Uterus (tissue), 2 donors: ENCODE results near the gene SRGN.

Experiments used
- POLR2A ChIP-seq, 2 donors: fragments of 450-650 bp; IDR thresholded peaks; one replicate each; pipeline ENCODE4 v1.6.1; 2016; ENCODE audit warnings: antibody characterized with exemption in 2 of 2, mild to moderate bottlenecking in 1 of 2, moderate library complexity in 1 of 2
- TF ChIP-seq, protein P1 (sequence below), 4 experiments: fragments of 200-600 bp in 2 of 4; fragments of 450-650 bp in 2 of 4; sonication (generic) in 2 of 4; IDR thresholded peaks; one replicate each; pipeline ENCODE4 v1.5.1; 2016 to 2019; ENCODE audit warnings: antibody characterized with exemption in 4 of 4, mild to moderate bottlenecking in 2 of 4, moderate library complexity in 1 of 4

- TF ChIP-seq POLR2A (IDR thresholded peaks at IDR 0.05), result no peak
- TF ChIP-seq, protein P1, sequence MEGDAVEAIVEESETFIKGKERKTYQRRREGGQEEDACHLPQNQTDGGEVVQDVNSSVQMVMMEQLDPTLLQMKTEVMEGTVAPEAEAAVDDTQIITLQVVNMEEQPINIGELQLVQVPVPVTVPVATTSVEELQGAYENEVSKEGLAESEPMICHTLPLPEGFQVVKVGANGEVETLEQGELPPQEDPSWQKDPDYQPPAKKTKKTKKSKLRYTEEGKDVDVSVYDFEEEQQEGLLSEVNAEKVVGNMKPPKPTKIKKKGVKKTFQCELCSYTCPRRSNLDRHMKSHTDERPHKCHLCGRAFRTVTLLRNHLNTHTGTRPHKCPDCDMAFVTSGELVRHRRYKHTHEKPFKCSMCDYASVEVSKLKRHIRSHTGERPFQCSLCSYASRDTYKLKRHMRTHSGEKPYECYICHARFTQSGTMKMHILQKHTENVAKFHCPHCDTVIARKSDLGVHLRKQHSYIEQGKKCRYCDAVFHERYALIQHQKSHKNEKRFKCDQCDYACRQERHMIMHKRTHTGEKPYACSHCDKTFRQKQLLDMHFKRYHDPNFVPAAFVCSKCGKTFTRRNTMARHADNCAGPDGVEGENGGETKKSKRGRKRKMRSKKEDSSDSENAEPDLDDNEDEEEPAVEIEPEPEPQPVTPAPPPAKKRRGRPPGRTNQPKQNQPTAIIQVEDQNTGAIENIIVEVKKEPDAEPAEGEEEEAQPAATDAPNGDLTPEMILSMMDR (IDR thresholded peaks at IDR 0.05), result no peak
Observed at GRCh38 chr10:69042417-69042816, 45.5 kb upstream of the SRGN start.
